IgD-negative memory B cell (primary cell): ENCODE data around the gene FARSB. TPM values are rescaled to one million over a fixed set of nuclear protein-coding genes. Genes with fewer than 3 reads are reported as not detected.

Source experiments
- H3K27ac Mint-ChIP-seq, 3 donors: one replicate each; pipeline ENCODE4 v1.8.0; 2020 to 2022; ENCODE audit warnings: mild to moderate bottlenecking in 3 of 3, mixed read lengths in 3 of 3, moderate library complexity in 1 of 3
- H3K27me3 Mint-ChIP-seq: one replicate; pipeline ENCODE4 v1.8.0; 2021; ENCODE audit warnings: mixed read lengths
- H3K36me3 Mint-ChIP-seq: one replicate; pipeline ENCODE4 v1.8.0; 2020; ENCODE audit warnings: mild to moderate bottlenecking, mixed read lengths
- H3K4me1 Mint-ChIP-seq, 3 donors: one replicate each; pipeline ENCODE4 v1.8.0; 2020 to 2022; ENCODE audit warnings: mixed read lengths in 3 of 3, mild to moderate bottlenecking in 1 of 3
- H3K4me3 Mint-ChIP-seq, 4 donors: one replicate each; pipeline ENCODE4 v1.8.0; 2020 to 2022; ENCODE audit warnings: mild to moderate bottlenecking in 4 of 4, mixed read lengths in 4 of 4, moderate library complexity in 3 of 4
- H3K9me3 Mint-ChIP-seq, 3 donors: one replicate each; pipeline ENCODE4 v1.8.0; 2020 to 2021; ENCODE audit warnings: mixed read lengths in 3 of 3, mild to moderate bottlenecking in 1 of 3
- polyA plus RNA-seq: library from polyadenylated mRNA; unstranded; fragments of 300-500 nt; fragmentation: Illumina TruSeq; gene quantifications from one replicate; pipeline ENCODE4 v1.2.3, GENCODE V29; 2021

Gene FARSB
- polyA plus RNA-seq, 1 donor from 2014 or later: 20.4 TPM

GRCh38 chr2:222643134-222643533 is 12.8 kb downstream of the FARSB start:
- Mint-ChIP-seq H3K4me1 (peaks cover 0 to 3% (median 0%) of the 10 kb centered on the region in 3 donors), H3K27ac (no peak overlapping the region), H3K9me3 (no peaks in the 10 kb centered on the region), H3K27me3 (no peaks in the 10 kb centered on the region), H3K36me3 (peaks cover 2% of the 10 kb centered on the region), H3K4me3 (no peak overlapping the region)

- Mint-ChIP-seq H3K27ac (peak overlapping the region in 1 of 3 donors; percentile 13), H3K27me3 (no peaks in the 10 kb centered on the region), H3K36me3 (peaks cover 5% of the 10 kb centered on the region), H3K9me3 (peaks cover 0 to 2% (median 1%) of the 10 kb centered on the region in 3 donors), H3K4me3 (no peak overlapping the region), H3K4me1 (peaks cover 0 to 4% (median 0%) of the 10 kb centered on the region in 3 donors)
These were observed 14.6 kb downstream of the FARSB start for GRCh38 chr2:222641336-222641735.

GRCh38 chr2:222637067-222637466 is 18.8 kb downstream of the FARSB start:
- Mint-ChIP-seq H3K4me1 (peaks cover 0 to 4% (median 0%) of the 10 kb centered on the region in 3 donors), H3K4me3 (no peak overlapping the region), H3K27me3 (no peaks in the 10 kb centered on the region), H3K9me3 (peaks cover 0 to 2% (median 1%) of the 10 kb centered on the region in 3 donors), H3K27ac (no peak overlapping the region), H3K36me3 (peaks cover 9% of the 10 kb centered on the region)

GRCh38 chr2:222635295-222635694 is 20.6 kb downstream of the FARSB start:
- no peak overlapping the region for H3K27ac Mint-ChIP-seq
- H3K36me3 Mint-ChIP-seq: peaks cover 7% of the 10 kb centered on the region
- peaks cover 0 to 2% (median 1%) of the 10 kb centered on the region in 3 donors for H3K9me3 Mint-ChIP-seq
- H3K27me3 Mint-ChIP-seq: no peaks in the 10 kb centered on the region
- H3K4me1 Mint-ChIP-seq: peaks cover 0 to 4% (median 0%) of the 10 kb centered on the region in 3 donors
- H3K4me3 Mint-ChIP-seq: no peak overlapping the region

GRCh38 chr2:222627764-222628163 is 28.1 kb downstream of the FARSB start:
- Mint-ChIP-seq H3K4me3 (no peak overlapping the region), H3K27me3 (no peaks in the 10 kb centered on the region), H3K4me1 (no peaks in the 10 kb centered on the region), H3K9me3 (no peaks in the 10 kb centered on the region), H3K36me3 (peaks cover 8% of the 10 kb centered on the region), H3K27ac (no peak overlapping the region)

GRCh38 chr2:222623756-222624309 is 32.1 kb downstream of the FARSB start:
- no peak overlapping the region for H3K27ac Mint-ChIP-seq
- H3K27me3 Mint-ChIP-seq: no peaks in the 10 kb centered on the region
- H3K36me3 Mint-ChIP-seq: peaks cover 8% of the 10 kb centered on the region
- no peaks in the 10 kb centered on the region for H3K4me1 Mint-ChIP-seq
- no peak overlapping the region for H3K4me3 Mint-ChIP-seq
- no peaks in the 10 kb centered on the region for H3K9me3 Mint-ChIP-seq

GRCh38 chr2:222622910-222623309 is 33.0 kb downstream of the FARSB start:
- H3K27ac Mint-ChIP-seq: no peak overlapping the region
- H3K4me1 Mint-ChIP-seq: no peaks in the 10 kb centered on the region
- H3K4me3 Mint-ChIP-seq: no peak overlapping the region
- H3K27me3 Mint-ChIP-seq: no peaks in the 10 kb centered on the region
- H3K9me3 Mint-ChIP-seq: no peaks in the 10 kb centered on the region
- H3K36me3 Mint-ChIP-seq: peaks cover 10% of the 10 kb centered on the region

GRCh38 chr2:222621893-222622292 is 34.0 kb downstream of the FARSB start:
- Mint-ChIP-seq H3K4me1 (no peaks in the 10 kb centered on the region), H3K9me3 (no peaks in the 10 kb centered on the region), H3K36me3 (peaks cover 6% of the 10 kb centered on the region), H3K27ac (no peak overlapping the region), H3K4me3 (no peak overlapping the region), H3K27me3 (no peaks in the 10 kb centered on the region)

- Mint-ChIP-seq H3K4me3 (no peak overlapping the region), H3K4me1 (no peaks in the 10 kb centered on the region), H3K27ac (peak overlapping the region in 1 of 3 donors; percentile 90), H3K36me3 (peaks cover 6% of the 10 kb centered on the region), H3K27me3 (no peaks in the 10 kb centered on the region), H3K9me3 (no peaks in the 10 kb centered on the region)
These were observed 40.6 kb downstream of the FARSB start for GRCh38 chr2:222615320-222615719.

- no peaks in the 10 kb centered on the region for H3K4me1 Mint-ChIP-seq
- peaks cover 5% of the 10 kb centered on the region for H3K36me3 Mint-ChIP-seq
- no peaks in the 10 kb centered on the region for H3K27me3 Mint-ChIP-seq
- no peak overlapping the region for H3K27ac Mint-ChIP-seq
- H3K4me3 Mint-ChIP-seq: no peak overlapping the region
- no peaks in the 10 kb centered on the region for H3K9me3 Mint-ChIP-seq
These were observed 42.1 kb downstream of the FARSB start for GRCh38 chr2:222613715-222614331.

GRCh38 chr2:222611684-222612083 is 44.2 kb downstream of the FARSB start:
- H3K4me3 Mint-ChIP-seq: no peak overlapping the region
- no peaks in the 10 kb centered on the region for H3K4me1 Mint-ChIP-seq
- no peaks in the 10 kb centered on the region for H3K9me3 Mint-ChIP-seq
- no peaks in the 10 kb centered on the region for H3K27me3 Mint-ChIP-seq
- peaks cover 3% of the 10 kb centered on the region for H3K36me3 Mint-ChIP-seq
- H3K27ac Mint-ChIP-seq: no peak overlapping the region

- H3K4me1 Mint-ChIP-seq: no peaks in the 10 kb centered on the region
- H3K4me3 Mint-ChIP-seq: no peak overlapping the region
- no peaks in the 10 kb centered on the region for H3K27me3 Mint-ChIP-seq
- H3K27ac Mint-ChIP-seq: no peak overlapping the region
- no peaks in the 10 kb centered on the region for H3K36me3 Mint-ChIP-seq
- H3K9me3 Mint-ChIP-seq: no peaks in the 10 kb centered on the region
These were observed 45.1 kb downstream of the FARSB start for GRCh38 chr2:222610746-222611145.

GRCh38 chr2:222609381-222609780 is 46.5 kb downstream of the FARSB start:
- Mint-ChIP-seq H3K9me3 (no peaks in the 10 kb centered on the region), H3K4me3 (no peak overlapping the region), H3K27me3 (no peaks in the 10 kb centered on the region), H3K4me1 (no peaks in the 10 kb centered on the region), H3K27ac (no peak overlapping the region), H3K36me3 (no peaks in the 10 kb centered on the region)

- Mint-ChIP-seq H3K4me3 (no peak overlapping the region), H3K36me3 (no peaks in the 10 kb centered on the region), H3K4me1 (no peaks in the 10 kb centered on the region), H3K27me3 (no peaks in the 10 kb centered on the region), H3K9me3 (no peaks in the 10 kb centered on the region), H3K27ac (no peak overlapping the region)
These were observed 47.8 kb downstream of the FARSB start for GRCh38 chr2:222608081-222608480.

- H3K4me3 Mint-ChIP-seq: no peak overlapping the region
These were observed 49.6 kb downstream of the FARSB start for GRCh38 chr2:222606306-222606705.

More at GRCh38 chr2:222606306-222606705, 49.6 kb downstream of the FARSB start:
- H3K36me3 Mint-ChIP-seq: no peaks in the 10 kb centered on the region
- no peaks in the 10 kb centered on the region for H3K27me3 Mint-ChIP-seq
- H3K27ac Mint-ChIP-seq: no peak overlapping the region
- no peaks in the 10 kb centered on the region for H3K9me3 Mint-ChIP-seq
- H3K4me1 Mint-ChIP-seq: no peaks in the 10 kb centered on the region
